Measurements from ENCODE around the gene NDUFS3.

NDUFS3 gene

GRCh38 chr11:47615249-47615648 lies 36.4 kb downstream of the NDUFS3 start:
- DNase-seq (ENCODE audit: insufficient read length, low spot score) (no peak), FAIRE-seq (no peak)
- TF ChIP-seq CTCF (IDR thresholded peaks at IDR 0.05; ENCODE audit: insufficient read depth, missing control alignments) = no peak

- TF ChIP-seq CTCF (IDR thresholded peaks at IDR 0.05; ENCODE audit: insufficient read depth, missing control alignments) = peak; percentile 94
- no peak for FAIRE-seq
- peak; percentile 56 for DNase-seq (ENCODE audit: insufficient read length, low spot score)
Observed at GRCh38 chr11:47616726-47617416, 38.0 kb downstream of the NDUFS3 start.

- DNase-seq (ENCODE audit: insufficient read length, low spot score) (no peak), FAIRE-seq (no peak)
- no peak for TF ChIP-seq CTCF (IDR thresholded peaks at IDR 0.05; ENCODE audit: insufficient read depth, missing control alignments)
Observed at GRCh38 chr11:47617417-47617809, 38.5 kb downstream of the NDUFS3 start.

GRCh38 chr11:47620836-47621378 lies 42.0 kb downstream of the NDUFS3 start:
- no peak for TF ChIP-seq CTCF (IDR thresholded peaks at IDR 0.05; ENCODE audit: insufficient read depth, missing control alignments)
- FAIRE-seq (peak; percentile 77), DNase-seq (ENCODE audit: insufficient read length, low spot score) (no peak)

GRCh38 chr11:47626234-47626633 lies 47.4 kb downstream of the NDUFS3 start:
- FAIRE-seq (no peak), DNase-seq (ENCODE audit: insufficient read length, low spot score) (no peak)
- no peak for TF ChIP-seq CTCF (IDR thresholded peaks at IDR 0.05; ENCODE audit: insufficient read depth, missing control alignments)

GRCh38 chr11:47628026-47628425 lies 49.2 kb downstream of the NDUFS3 start:
- no peak for TF ChIP-seq CTCF (IDR thresholded peaks at IDR 0.05; ENCODE audit: insufficient read depth, missing control alignments)
- DNase-seq (ENCODE audit: insufficient read length, low spot score) (no peak), FAIRE-seq (no peak)

GRCh38 chr11:47631473-47631872 lies 52.6 kb downstream of the NDUFS3 start:
- no peak for FAIRE-seq
- DNase-seq (ENCODE audit: insufficient read length, low spot score) = no peak
- no peak for TF ChIP-seq CTCF (IDR thresholded peaks at IDR 0.05; ENCODE audit: insufficient read depth, missing control alignments)
